ENCODE results near the gene LTB4R.
"Not testable (repeated sequence)": the region's sequence is repeated elsewhere in the genome, so short reads cannot be mapped to it uniquely, and the experiment has no call there.

DNA sequence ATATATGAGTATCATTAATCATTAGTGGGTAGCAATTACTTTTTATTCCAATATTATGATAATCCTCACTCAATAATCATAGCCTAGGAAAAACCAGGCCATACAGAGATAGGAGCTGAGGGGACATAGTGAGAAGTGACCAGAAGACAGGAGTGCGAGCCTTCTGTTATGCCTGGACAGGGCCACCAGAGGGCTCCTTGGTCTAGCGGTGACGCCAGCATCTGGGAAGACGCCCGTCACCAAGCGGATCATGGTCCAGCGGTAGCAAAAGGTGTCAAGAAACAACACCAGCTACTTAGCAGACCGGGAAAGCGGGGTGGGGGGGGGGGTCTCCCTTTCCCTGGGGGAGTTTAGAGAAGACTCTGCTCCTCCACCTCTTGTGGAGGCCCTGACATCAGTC lies 16.6 kb downstream of the LTB4R start:
- TF ChIP-seq CTCF (IDR thresholded peaks at IDR 0.05 in 8 of 11, conservative IDR thresholded peaks at IDR 0.05 in 3 of 11): peak; percentile 41 to 80 (median 67)
- TF ChIP-seq POLR2A (IDR thresholded peaks at IDR 0.05): not testable (repeated sequence)

Data from spleen (tissue), 7 donors.